ENCODE measurements around the gene S1PR3.

S1PR3 gene

GRCh38 chr9:88969646-88970373 is 21.5 kb upstream of the S1PR3 start:
- no peak for DNase-seq (ENCODE audit: low read depth, low spot score)

GRCh38 chr9:88971131-88971960 is 19.9 kb upstream of the S1PR3 start:
- no peak for DNase-seq (ENCODE audit: low read depth, low spot score)

GRCh38 chr9:88972401-88972800 is 18.9 kb upstream of the S1PR3 start:
- DNase-seq (ENCODE audit: low read depth, low spot score): no peak

GRCh38 chr9:88973281-88974045 is 17.8 kb upstream of the S1PR3 start:
- no peak for DNase-seq (ENCODE audit: low read depth, low spot score)

- DNase-seq (ENCODE audit: low read depth, low spot score): no peak
Measured at GRCh38 chr9:88974641-88975040, 16.6 kb upstream of the S1PR3 start.

GRCh38 chr9:88975966-88976889 is 15.0 kb upstream of the S1PR3 start:
- no peak for DNase-seq (ENCODE audit: low read depth, low spot score)

- no peak for DNase-seq (ENCODE audit: low read depth, low spot score)
Measured at GRCh38 chr9:88976890-88977257, 14.4 kb upstream of the S1PR3 start.

GRCh38 chr9:88978034-88978433 is 13.2 kb upstream of the S1PR3 start:
- DNase-seq (ENCODE audit: low read depth, low spot score): no peak

GRCh38 chr9:88979021-88979420 is 12.2 kb upstream of the S1PR3 start:
- DNase-seq (ENCODE audit: low read depth, low spot score): no peak

- DNase-seq (ENCODE audit: low read depth, low spot score): no peak
Measured at GRCh38 chr9:88979791-88980190, 11.5 kb upstream of the S1PR3 start.

- DNase-seq (ENCODE audit: low read depth, low spot score): no peak
Measured at GRCh38 chr9:88980740-88981203, 10.5 kb upstream of the S1PR3 start.

- no peak for DNase-seq (ENCODE audit: low read depth, low spot score)
Measured at GRCh38 chr9:88983865-88984542, 7.3 kb upstream of the S1PR3 start.

GRCh38 chr9:88984543-88984883 is 6.8 kb upstream of the S1PR3 start:
- no peak for DNase-seq (ENCODE audit: low read depth, low spot score)

GRCh38 chr9:88985616-88986015 is 5.7 kb upstream of the S1PR3 start:
- no peak for DNase-seq (ENCODE audit: low read depth, low spot score)

- DNase-seq (ENCODE audit: low read depth, low spot score): no peak
Measured at GRCh38 chr9:88986776-88987175, 4.5 kb upstream of the S1PR3 start.

GRCh38 chr9:88987661-88988060 is 3.6 kb upstream of the S1PR3 start:
- DNase-seq (ENCODE audit: low read depth, low spot score): no peak

- DNase-seq (ENCODE audit: low read depth, low spot score): no peak
Measured at GRCh38 chr9:88988796-88989641, 2.2 kb upstream of the S1PR3 start.

- no peak for DNase-seq (ENCODE audit: low read depth, low spot score)
Measured at GRCh38 chr9:88990041-88990728, 1.1 kb upstream of the S1PR3 start.

GRCh38 chr9:88990729-88991065 is 571 bp upstream of the S1PR3 start:
- no peak for DNase-seq (ENCODE audit: low read depth, low spot score)

Measured in smooth muscle cell of the brain vasculature (primary cell).